K562 (cell line): Measurements from ENCODE around the gene ERICH6B.

Experiments used
- PHF21A ChIP-seq: fragments of 450-650 bp; IDR thresholded peaks from 2 replicates; pipeline ENCODE4 v1.6.1; 2017; ENCODE audit warnings: low read depth, borderline replicate concordance
- SRSF1 ChIP-seq: fragments of 200-400 bp; formaldehyde crosslinking; IDR thresholded peaks from 2 replicates; pipeline ENCODE4 v1.6.1; 2017; ENCODE audit warnings: mild to moderate bottlenecking, low read depth, low read length, moderate library complexity
- ZNF3 ChIP-seq: fragments of 250-450 bp; sonication (Bioruptor Pico); IDR thresholded peaks from 2 replicates; pipeline ENCODE4 v1.5.0; 2021; ENCODE audit warnings: mild to moderate bottlenecking, moderate library complexity

DNA sequence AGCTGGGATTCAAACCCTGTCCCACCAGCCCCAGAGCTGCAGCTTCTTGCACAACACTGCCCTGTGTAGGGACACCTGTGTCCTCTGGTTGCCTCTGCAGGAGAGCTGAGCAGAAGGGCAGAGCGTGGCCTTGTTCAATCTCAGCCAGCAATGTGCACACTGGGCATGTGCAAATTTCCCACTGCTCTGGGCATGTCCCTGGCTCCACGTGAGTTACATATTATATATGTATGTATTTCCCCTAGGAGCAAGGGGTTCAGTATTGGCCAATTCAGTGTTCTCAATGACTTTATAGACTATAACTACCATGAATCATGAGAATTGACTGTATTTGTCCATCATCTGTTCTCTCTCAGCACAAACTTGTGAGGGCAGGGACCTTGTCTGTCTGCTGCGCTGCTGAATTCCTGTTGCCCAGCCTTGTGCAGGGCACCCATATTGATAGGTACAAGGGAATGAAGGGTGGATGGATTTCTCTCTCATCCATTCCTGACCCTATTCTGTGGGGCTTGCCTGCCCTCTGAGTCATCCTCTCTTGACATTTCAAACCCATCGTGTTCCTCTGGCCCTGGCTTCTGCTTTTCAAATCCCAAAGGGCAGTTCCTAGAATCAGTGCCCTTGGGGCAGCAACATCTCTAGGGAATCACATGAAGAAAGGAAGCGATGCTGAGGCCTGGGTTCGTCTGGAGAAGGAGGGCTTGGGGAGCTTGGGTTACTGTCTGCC, 69.7 kb downstream of the ERICH6B start:
- TF ChIP-seq PHF21A (no peak), SRSF1 (no peak), ZNF3 (CRISPR knock-in tag) (no peak)
